Right lobe of liver (tissue), 6 donors: Measurements from ENCODE around the gene ITPK1. TPM values are rescaled to one million over a fixed set of nuclear protein-coding genes. Genes with fewer than 3 reads are reported as not detected.

ENCODE experiments used
- ATAC-seq, 4 donors: fragments of 200-7000 bp; cut with Tn5 transposase; one replicate each; pipeline ENCODE4 v1.9.1; 2020; ENCODE audit warnings: mild to moderate bottlenecking in 4 of 4, moderate library complexity in 4 of 4
- DNase-seq, 3 donors: peaks; one replicate each; pipeline ENCODE4 v3.0.0-alpha.2; 2020
- H3K27ac ChIP-seq, 3 donors: fragments of 200-600 bp; one replicate each; pipeline ENCODE4 v1.8.0; 2022
- H3K27me3 ChIP-seq, 2 donors: fragments of 200-600 bp; one replicate each; pipeline ENCODE4 v1.8.0; 2022
- H3K36me3 ChIP-seq, 4 donors: fragments of 200-600 bp; sonication (generic) in 1 of 4; one replicate each; pipeline versions ENCODE4 v1.5.1 to v1.8.0; 2017 to 2022; ENCODE audit warnings: control low read depth in 1 of 4
- H3K4me1 ChIP-seq, 4 donors: fragments of 200-600 bp; sonication (generic) in 1 of 4; one replicate each; pipeline versions ENCODE4 v1.5.1 to v1.8.0; 2017 to 2022; ENCODE audit warnings: control low read depth in 1 of 4
- H3K4me3 ChIP-seq, 3 donors: fragments of 200-600 bp; one replicate each; pipeline ENCODE4 v1.8.0; 2022
- H3K9me3 ChIP-seq, 4 donors: fragments of 200-600 bp; sonication (generic) in 1 of 4; one replicate each; pipeline versions ENCODE4 v1.5.1 to v1.8.0; 2017 to 2022; ENCODE audit warnings: control low read depth in 1 of 4
- POLR2A ChIP-seq: fragments of 450-650 bp; IDR thresholded peaks from one replicate; pipeline ENCODE4 v1.6.1; 2017; ENCODE audit warnings: antibody characterized with exemption, mild to moderate bottlenecking
- WGBS: methylation state at CpG from one replicate; pipeline ENCODE4 v1.1.6; 2018; ENCODE audit warnings: low coverage, low lambda C conversion rate; ENCODE audit not compliant: insufficient coverage; ENCODE audit errors: missing lambda C conversion rate; 5-methylcytosine and 5-hydroxymethylcytosine counted together
- intact Hi-C, 2 donors: fragments of 100-400 bp; cut with DNase I; formaldehyde crosslinking; loops; one replicate each; pipeline versions ENCODE4 v1.11.2 to v1.14.1; 2022
- total RNA-seq, 6 experiments: library from RNA; depleted of rRNA in 2 of 6; stranded (reverse); fragments of >200 nt in 2 of 6; fragmentation: NEBNext Ultra II Directional in 3 of 6; extraction: Animal tissue kit (Norgen Biotek cat#: 25700) in 3 of 6; gene quantifications; one replicate each; pipeline versions ENCODE4 v1.1.0 to v1.2.4, GENCODE V29; 2016 to 2023
- TF ChIP-seq, protein P1 (sequence below), 4 donors: fragments of 200-600 bp in 3 of 4; fragments of 450-650 bp in 1 of 4; IDR thresholded peaks; one replicate each; pipeline versions ENCODE4 v1.5.1 to v1.8.0; 2016 to 2022; ENCODE audit warnings: antibody characterized with exemption in 4 of 4, mild to moderate bottlenecking in 2 of 4
- donor health status: DM: no; HTN: yes; CAD: no.
- donor health status: DM: no; HTN: no; CAD: no.
- donor health status: DM: no; HTN: no; CAD: no.
- donor health status: DM: no; HTN: yes; CAD: no.
- donor health status: DM: no; HTN: yes; CAD: no.

ITPK1 gene
- total RNA-seq, 6 experiments from 2014 or later, result 28.4 to 61.0 (median 40.0) TPM

DNA sequence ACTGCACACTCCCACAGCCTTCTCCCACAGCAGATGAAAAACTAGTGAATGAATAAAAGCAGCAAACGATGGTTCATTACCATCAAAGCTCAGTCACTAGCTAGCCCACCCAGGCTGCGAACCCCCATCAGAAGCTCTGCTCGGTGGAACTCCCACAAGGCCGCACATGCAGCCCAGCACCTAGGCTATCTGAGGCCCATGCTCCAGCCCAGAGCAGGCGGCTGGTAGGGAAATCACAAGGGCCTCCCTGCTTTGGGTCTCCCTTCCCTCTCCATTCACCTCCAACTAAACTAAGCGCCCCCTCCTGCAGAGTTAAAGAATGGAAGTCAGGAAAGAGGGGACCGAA lies 69.0 kb downstream of the ITPK1 start:
- Histone ChIP-seq H3K4me1 (peaks cover 0 to 25% (median 10%) of the 10 kb centered on the region in 4 donors), H3K27ac (no peak overlapping the region), H3K4me3 (no peak overlapping the region), H3K36me3 (no peaks in the 10 kb centered on the region), H3K9me3 (no peaks in the 10 kb centered on the region), H3K27me3 (no peaks in the 10 kb centered on the region)
- ATAC-seq, result no peak
- intact Hi-C loops, result no loop called here
- TF ChIP-seq POLR2A, result no peak
- TF ChIP-seq, protein P1, sequence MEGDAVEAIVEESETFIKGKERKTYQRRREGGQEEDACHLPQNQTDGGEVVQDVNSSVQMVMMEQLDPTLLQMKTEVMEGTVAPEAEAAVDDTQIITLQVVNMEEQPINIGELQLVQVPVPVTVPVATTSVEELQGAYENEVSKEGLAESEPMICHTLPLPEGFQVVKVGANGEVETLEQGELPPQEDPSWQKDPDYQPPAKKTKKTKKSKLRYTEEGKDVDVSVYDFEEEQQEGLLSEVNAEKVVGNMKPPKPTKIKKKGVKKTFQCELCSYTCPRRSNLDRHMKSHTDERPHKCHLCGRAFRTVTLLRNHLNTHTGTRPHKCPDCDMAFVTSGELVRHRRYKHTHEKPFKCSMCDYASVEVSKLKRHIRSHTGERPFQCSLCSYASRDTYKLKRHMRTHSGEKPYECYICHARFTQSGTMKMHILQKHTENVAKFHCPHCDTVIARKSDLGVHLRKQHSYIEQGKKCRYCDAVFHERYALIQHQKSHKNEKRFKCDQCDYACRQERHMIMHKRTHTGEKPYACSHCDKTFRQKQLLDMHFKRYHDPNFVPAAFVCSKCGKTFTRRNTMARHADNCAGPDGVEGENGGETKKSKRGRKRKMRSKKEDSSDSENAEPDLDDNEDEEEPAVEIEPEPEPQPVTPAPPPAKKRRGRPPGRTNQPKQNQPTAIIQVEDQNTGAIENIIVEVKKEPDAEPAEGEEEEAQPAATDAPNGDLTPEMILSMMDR (IDR thresholded peaks at IDR 0.05), result no peak
- WGBS, result 80% methylated on average over 1 of the region's 7 CpGs
- no peak for DNase-seq

DNA sequence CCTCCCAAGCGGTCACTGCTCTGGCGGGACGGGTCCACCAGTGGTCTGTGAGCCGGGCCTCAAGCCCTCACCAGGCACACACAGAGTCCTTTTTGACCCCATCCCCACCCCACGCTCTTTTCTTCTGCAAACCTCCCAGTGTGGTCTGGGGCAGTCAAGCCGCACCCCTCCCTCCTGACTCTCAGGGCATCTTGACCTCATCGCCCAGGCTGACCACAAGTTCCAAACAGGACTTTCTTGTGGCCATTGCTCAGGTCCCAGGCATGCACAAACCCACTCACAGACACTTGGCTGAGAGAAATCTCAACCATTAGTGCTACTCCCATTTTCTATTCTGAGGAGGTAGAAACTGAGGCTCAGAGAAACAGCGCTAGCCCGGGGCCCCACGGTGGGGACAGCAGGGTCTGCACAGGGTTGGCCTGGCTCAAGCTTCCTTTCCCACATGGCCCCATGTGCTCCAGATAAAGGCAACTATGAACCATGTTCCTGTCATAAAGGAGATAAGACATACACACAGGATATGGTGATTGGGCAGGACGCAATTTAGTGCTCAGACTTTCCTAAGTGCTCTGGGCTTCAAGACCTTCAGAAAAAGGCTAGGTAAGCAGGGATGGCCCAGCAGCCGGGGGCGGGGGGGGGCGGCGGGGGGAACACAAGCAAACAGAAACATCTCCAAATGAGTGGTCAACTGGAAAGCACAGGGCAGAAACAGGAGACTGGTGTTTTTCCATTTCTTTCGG lies 69.6 kb downstream of the ITPK1 start:
- WGBS, result 85% methylated on average over 12 of the region's 16 CpGs
- H3K27me3 ChIP-seq, result no peaks in the 10 kb centered on the region
- H3K27ac ChIP-seq, result no peak overlapping the region
- H3K36me3 ChIP-seq, result no peaks in the 10 kb centered on the region
- no peak for ATAC-seq
- peaks cover 0 to 25% (median 10%) of the 10 kb centered on the region in 4 donors for H3K4me1 ChIP-seq
- no peak for DNase-seq
- TF ChIP-seq POLR2A, result no peak
- TF ChIP-seq, protein P1 (IDR thresholded peaks at IDR 0.05), result no peak
- intact Hi-C loops, result no loop called here
- H3K9me3 ChIP-seq, result no peaks in the 10 kb centered on the region
- H3K4me3 ChIP-seq, result no peak overlapping the region

DNA sequence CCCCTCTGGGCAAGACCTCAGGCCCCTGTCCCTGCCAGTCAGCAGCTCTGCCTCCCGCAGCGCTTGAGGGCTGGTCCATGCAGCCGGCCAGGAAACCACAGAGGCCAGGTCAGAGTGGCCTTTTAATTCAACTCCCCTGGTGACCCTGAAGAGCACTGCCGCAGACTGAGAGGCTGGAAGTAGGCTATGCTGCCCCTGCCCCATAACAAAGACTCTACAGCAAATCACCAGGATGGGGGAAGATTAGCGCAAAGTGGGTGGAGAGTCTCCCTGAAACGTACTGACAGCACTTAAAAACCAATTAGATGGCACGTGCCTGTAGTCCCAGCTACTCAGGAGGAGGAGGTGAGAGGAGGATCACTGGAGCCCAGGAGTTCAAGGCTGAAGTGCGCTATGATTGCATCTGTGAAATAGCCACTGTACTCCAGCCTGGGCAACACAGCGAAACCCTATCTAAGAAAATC lies 70.5 kb downstream of the ITPK1 start:
- intact Hi-C loops, result no loop called here
- ATAC-seq (peak in 1 of 4 donors; percentile 6), DNase-seq (no peak)
- 55% methylated on average over 5 of the region's 9 CpGs for WGBS
- no peaks in the 10 kb centered on the region for H3K9me3 ChIP-seq
- no peak for TF ChIP-seq POLR2A
- TF ChIP-seq, protein P1 (IDR thresholded peaks at IDR 0.05), result no peak
- peaks cover 0 to 25% (median 10%) of the 10 kb centered on the region in 4 donors for H3K4me1 ChIP-seq
- H3K27me3 ChIP-seq, result no peaks in the 10 kb centered on the region
- H3K4me3 ChIP-seq, result no peak overlapping the region
- H3K27ac ChIP-seq, result no peak overlapping the region
- H3K36me3 ChIP-seq, result no peaks in the 10 kb centered on the region

DNA sequence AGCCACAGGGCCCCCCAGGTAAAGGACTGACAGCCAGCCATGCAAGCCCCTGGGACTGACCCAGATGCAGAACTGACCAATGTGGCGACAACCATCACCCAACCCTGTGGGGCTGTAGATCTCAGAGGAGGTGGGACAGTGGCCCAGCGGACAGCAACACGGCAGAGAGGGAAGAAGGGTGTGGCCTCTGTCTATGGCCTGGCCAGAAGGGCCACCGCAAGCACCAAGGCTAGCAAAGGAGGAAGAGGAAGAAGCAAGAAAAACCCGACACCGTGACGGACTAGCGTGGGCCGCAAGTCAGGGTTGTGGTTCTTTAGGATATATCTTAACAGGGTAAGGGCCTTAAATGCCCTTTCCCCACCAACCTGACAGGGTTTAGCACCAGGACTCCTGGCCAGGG lies 71.2 kb downstream of the ITPK1 start:
- DNase-seq, result peak in 1 of 3 donors; percentile 44
- H3K4me3 ChIP-seq, result no peak overlapping the region
- intact Hi-C loops, result no loop called here
- H3K4me1 ChIP-seq, result peaks cover 0 to 25% (median 10%) of the 10 kb centered on the region in 4 donors
- TF ChIP-seq POLR2A, result no peak
- TF ChIP-seq, protein P1 (IDR thresholded peaks at IDR 0.05), result no peak
- H3K9me3 ChIP-seq, result no peaks in the 10 kb centered on the region
- 73% methylated on average over 7 of the region's 9 CpGs for WGBS
- H3K27ac ChIP-seq, result peak overlapping the region in 2 of 3 donors; percentile 2 to 59
- H3K27me3 ChIP-seq, result no peaks in the 10 kb centered on the region
- ATAC-seq, result peak in 2 of 4 donors; percentile 3 to 26
- no peaks in the 10 kb centered on the region for H3K36me3 ChIP-seq
